Common myeloid progenitor, CD34-positive (primary cell): ENCODE results near the gene NES.

ENCODE experiments used
- CTCF ChIA-PET: fragments of 350-600 bp; sonication (Branson Sonifier 250); formaldehyde crosslinking; loops from one replicate; lab custom pipeline; 2021; ENCODE audit warnings: antibody characterized with exemption; lab: Charles Lee
- POLR2A ChIA-PET: fragments of 350-600 bp; sonication (Branson Sonifier 250); formaldehyde crosslinking; loops from one replicate; lab custom pipeline; 2021; ENCODE audit warnings: antibody characterized with exemption; lab: Charles Lee
- DNase-seq, 3 donors: peaks; one replicate each; pipeline versions ENCODE4 v3.0.0 to v3.0.0-alpha.2; 2013
- H3K27ac ChIP-seq, 2 experiments: 1 replicate in 1 of 2; 2 replicates in 1 of 2; pipeline ENCODE4 v1.7.0; 2013; ENCODE audit warnings: inconsistent platforms in 2 of 2, low read length in 2 of 2, mild to moderate bottlenecking in 2 of 2, low read depth in 1 of 2, moderate library complexity in 1 of 2; ENCODE audit not compliant: severe bottlenecking in 2 of 2, insufficient read depth in 1 of 2, poor library complexity in 1 of 2
- H3K27me3 ChIP-seq, 5 experiments: replicated peaks in 2 of 5; 1 replicate in 3 of 5; 2 replicates in 2 of 5; pipeline versions ENCODE4 v1.6.1 to v1.7.0; 2013; ENCODE audit warnings: low read length in 4 of 5, mild to moderate bottlenecking in 2 of 5, moderate library complexity in 2 of 5, inconsistent platforms in 1 of 5; ENCODE audit not compliant: insufficient read depth in 5 of 5, control insufficient read depth in 4 of 5
- H3K36me3 ChIP-seq, 4 experiments: 1 replicate in 2 of 4; 2 replicates in 2 of 4; pipeline versions ENCODE4 v1.6.1 to v1.7.0; 2013; ENCODE audit warnings: low read length in 3 of 4, control low read depth in 1 of 4, mild to moderate bottlenecking in 1 of 4; ENCODE audit not compliant: control insufficient read depth in 4 of 4, insufficient read depth in 4 of 4
- H3K4me1 ChIP-seq, 4 experiments: 1 replicate in 3 of 4; 2 replicates in 1 of 4; pipeline versions ENCODE4 v1.6.1 to v1.7.1; 2013; ENCODE audit warnings: low read length in 3 of 4, mild to moderate bottlenecking in 3 of 4, control low read depth in 1 of 4, inconsistent platforms in 1 of 4, moderate library complexity in 1 of 4; ENCODE audit not compliant: control insufficient read depth in 4 of 4, insufficient read depth in 4 of 4; ENCODE audit errors: control extremely low read depth in 1 of 4
- H3K4me3 ChIP-seq, 7 experiments: 1 replicate in 4 of 7; 2 replicates in 3 of 7; pipeline versions ENCODE4 v1.5.1 to v1.7.0; 2013; ENCODE audit warnings: mild to moderate bottlenecking in 7 of 7, low read length in 6 of 7, moderate library complexity in 6 of 7, inconsistent platforms in 2 of 7, low read depth in 2 of 7, control low read depth in 1 of 7; ENCODE audit not compliant: insufficient read depth in 4 of 7, control insufficient read depth in 1 of 7; ENCODE audit errors: extremely low read depth in 1 of 7
- H3K9me3 ChIP-seq, 5 experiments: 1 replicate in 4 of 5; 2 replicates in 1 of 5; pipeline versions ENCODE4 v1.6.1 to v1.7.1; 2013; ENCODE audit warnings: low read length in 4 of 5, mild to moderate bottlenecking in 2 of 5, inconsistent platforms in 1 of 5, low read depth in 1 of 5, moderate library complexity in 1 of 5; ENCODE audit not compliant: control insufficient read depth in 4 of 5, insufficient read depth in 2 of 5; ENCODE audit errors: control extremely low read depth in 1 of 5
- WGBS: methylation state at CpG from one replicate; pipeline ENCODE4 v1.1.5; 2013; ENCODE audit not compliant: insufficient coverage; 5-methylcytosine and 5-hydroxymethylcytosine counted together

Gene NES

DNA sequence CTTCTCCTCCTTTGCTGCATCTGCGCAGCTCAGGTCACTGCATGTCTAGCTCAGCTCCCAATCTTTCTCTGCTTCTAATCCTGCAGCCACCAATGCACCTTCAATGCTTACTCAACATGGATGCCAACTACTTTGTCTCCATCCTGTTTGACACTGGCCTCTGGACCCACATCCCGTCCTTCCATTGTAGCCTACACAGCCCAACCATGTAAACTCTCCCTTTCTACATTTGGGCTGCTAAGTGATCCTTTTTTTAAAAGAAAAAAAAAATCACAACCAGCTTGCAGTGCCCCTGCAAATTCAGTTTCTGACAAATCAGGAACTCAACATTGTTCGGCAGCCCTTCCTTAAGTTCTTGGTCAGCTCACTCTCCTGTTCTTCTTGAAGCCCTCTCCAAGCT lies 37.6 kb upstream of the NES start:
- Histone ChIP-seq H3K27ac (no peak overlapping the region), H3K4me1 (no peaks in the 10 kb centered on the region), H3K9me3 (no peaks in the 10 kb centered on the region), H3K36me3 (peaks cover 0 to under 1% (median 0%) of the 10 kb centered on the region in 4 experiments), H3K4me3 (no peak overlapping the region), H3K27me3 (no peaks in the 10 kb centered on the region)
- ChIA-PET POLR2A (no interaction called here), CTCF (interaction anchor here (2.3 to 17.7 kb wide), 4 partner anchors 7 to 30 kb away, joined by 5 to 393 read pairs (median 14); partner anchors contain the start of genes CRABP2 and NES)
- WGBS: 93% methylated on average over 3 of the region's 3 CpGs
- no peak for DNase-seq

- Histone ChIP-seq H3K4me1 (no peaks in the 10 kb centered on the region), H3K36me3 (no peaks in the 10 kb centered on the region), H3K27ac (no peak overlapping the region), H3K4me3 (no peak overlapping the region), H3K9me3 (no peaks in the 10 kb centered on the region), H3K27me3 (peaks cover 0 to 16% (median 3%) of the 10 kb centered on the region in 5 experiments)
- WGBS: 64% methylated on average over 3 of the region's 3 CpGs
- ChIA-PET POLR2A (no interaction called here), CTCF (interaction anchor here (1.1 to 3.6 kb wide), 8 partner anchors 10 to 55 kb away, joined by 3 to 25 read pairs (median 4); no protein-coding TSS in a partner anchor)
- DNase-seq: no peak
Measured at GRCh38 chr1:156712626-156713025, 35.4 kb upstream of the NES start.

GRCh38 chr1:156711011-156711817 lies 34.0 kb upstream of the NES start:
- Histone ChIP-seq H3K4me1 (peaks cover 0 to 8% (median 6%) of the 10 kb centered on the region in 4 experiments), H3K9me3 (no peaks in the 10 kb centered on the region), H3K27me3 (peaks cover 0 to 30% (median 9%) of the 10 kb centered on the region in 5 experiments), H3K36me3 (no peaks in the 10 kb centered on the region), H3K4me3 (no peak overlapping the region), H3K27ac (no peak overlapping the region)
- ChIA-PET POLR2A (no interaction called here), CTCF (interaction anchor here (0.6 to 3.6 kb wide), 9 partner anchors 10 to 182 kb away, joined by 3 to 25 read pairs (median 3); partner anchors contain the start of genes NTRK1 and PEAR1)
- 100% methylated on average over 2 of the region's 9 CpGs for WGBS
- no peak for DNase-seq

DNA sequence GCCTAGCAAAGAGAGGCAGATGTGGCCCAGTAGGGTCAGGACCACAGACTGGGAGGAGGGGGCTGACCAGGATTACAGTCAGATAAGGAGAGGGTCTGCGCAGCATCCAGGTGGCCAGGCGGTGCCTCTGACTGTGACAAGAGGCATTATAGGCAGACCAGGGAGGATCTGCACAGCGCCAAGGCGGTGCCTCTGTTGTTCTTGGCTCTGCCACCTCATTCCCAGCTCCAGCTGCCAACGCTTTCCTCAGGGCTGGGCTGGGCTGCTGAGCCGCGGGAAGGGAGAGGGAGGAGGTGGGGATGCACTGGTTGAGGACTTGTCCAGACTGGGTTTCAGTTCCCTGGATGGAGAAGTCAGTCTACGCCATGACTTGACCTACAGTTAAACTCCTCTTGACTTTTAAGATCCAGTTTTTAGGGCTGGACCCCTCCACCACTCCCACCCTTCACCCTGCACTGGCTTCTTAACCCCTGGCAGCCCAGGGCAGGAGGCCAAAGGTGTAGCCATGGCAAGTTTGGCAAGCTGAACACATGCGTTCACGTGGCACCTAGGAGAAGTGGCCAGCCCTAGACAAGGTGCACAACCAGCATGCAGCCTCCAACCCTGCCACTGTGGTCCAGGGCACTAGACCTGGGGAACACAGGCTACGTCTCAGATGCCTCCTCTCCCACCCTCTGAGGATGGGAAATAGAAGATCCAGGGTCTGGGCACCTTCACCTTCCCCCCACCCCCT lies 32.7 kb upstream of the NES start:
- CTCF ChIA-PET: interaction anchor here (0.5 to 14.1 kb wide), 7 partner anchors 10 to 377 kb away, joined by 3 to 236 read pairs (median 3); partner anchors contain the start of gene NTRK1

GRCh38 chr1:156709031-156709430 lies 31.8 kb upstream of the NES start:
- ChIA-PET POLR2A (no interaction called here), CTCF (interaction anchor here (0.6 to 14.1 kb wide), 4 partner anchors 17 to 137 kb away, joined by 3 to 236 read pairs (median 22); no protein-coding TSS in a partner anchor)
- H3K36me3 ChIP-seq: no peaks in the 10 kb centered on the region
- peaks cover 0 to 27% (median 21%) of the 10 kb centered on the region in 4 experiments for H3K4me1 ChIP-seq
- no peak for DNase-seq
- WGBS: 88% methylated on average over 3 of the region's 4 CpGs
- no peak overlapping the region for H3K27ac ChIP-seq
- no peaks in the 10 kb centered on the region for H3K9me3 ChIP-seq
- no peak overlapping the region for H3K4me3 ChIP-seq
- peaks cover 5 to 52% (median 15%) of the 10 kb centered on the region in 5 experiments for H3K27me3 ChIP-seq

More for the DNA sequence above, 32.7 kb upstream of the NES start:
- Histone ChIP-seq H3K4me3 (no peak overlapping the region), H3K4me1 (peaks cover 0 to 21% (median 18%) of the 10 kb centered on the region in 4 experiments), H3K36me3 (no peaks in the 10 kb centered on the region), H3K27ac (no peak overlapping the region), H3K9me3 (no peaks in the 10 kb centered on the region), H3K27me3 (peaks cover 0 to 43% (median 13%) of the 10 kb centered on the region in 5 experiments)
- DNase-seq: no peak
- 91% methylated on average over 10 of the region's 11 CpGs for WGBS
- POLR2A ChIA-PET: no interaction called here

DNA sequence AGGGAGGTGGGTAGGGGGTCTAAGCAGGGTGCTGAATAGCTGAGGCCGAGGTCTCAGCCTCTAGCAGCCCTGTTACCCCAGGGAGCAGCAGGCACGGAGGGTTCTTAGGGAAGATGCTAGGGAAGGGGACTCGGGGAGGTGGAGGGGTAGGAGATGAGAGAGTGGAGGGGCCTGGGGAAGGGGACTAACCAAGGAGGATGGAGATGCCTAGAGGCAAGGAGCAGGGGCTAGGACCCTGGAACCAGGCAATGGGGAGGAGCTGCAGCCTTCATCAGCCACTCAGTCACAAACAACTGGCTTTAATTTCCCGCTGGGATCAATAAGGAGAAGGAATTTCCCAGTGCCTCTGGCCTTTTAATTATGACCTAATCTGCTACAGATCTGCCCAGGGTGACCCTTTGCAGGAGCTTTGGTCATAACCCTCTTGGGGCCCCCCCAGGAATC lies 31.0 kb upstream of the NES start:
- WGBS: 68% methylated on average over 4 of the region's 4 CpGs
- CTCF ChIA-PET: interaction anchor here (0.6 to 14.1 kb wide), 6 partner anchors 18 to 136 kb away, joined by 3 to 236 read pairs (median 3); no protein-coding TSS in a partner anchor
- H3K4me3 ChIP-seq: no peak overlapping the region
- DNase-seq: no peak
- no peak overlapping the region for H3K27ac ChIP-seq
- no peaks in the 10 kb centered on the region for H3K9me3 ChIP-seq
- H3K27me3 ChIP-seq: peaks cover 7 to 60% (median 23%) of the 10 kb centered on the region in 5 experiments
- H3K4me1 ChIP-seq: peaks cover 0 to 27% (median 21%) of the 10 kb centered on the region in 4 experiments
- H3K36me3 ChIP-seq: no peaks in the 10 kb centered on the region
- POLR2A ChIA-PET: no interaction called here
